HEK293 (cell line): ENCODE data around the gene CMBL.

Experiments used
- CTCF ChIA-PET: fragments of 350-600 bp; formaldehyde crosslinking; extraction: SDS; loops from one replicate; lab custom pipeline; 2021; ENCODE audit warnings: antibody characterized with exemption; lab: Yijun Ruan, JAX
- POLR2A ChIA-PET: fragments of 300-600 bp; formaldehyde crosslinking; extraction: SDS; loops from one replicate; lab custom pipeline; 2020; ENCODE audit warnings: antibody characterized with exemption, inconsistent platforms; lab: Yijun Ruan, JAX
- H3K27ac ChIP-seq: fragments of 200-500 bp; sonication (Bioruptor generic); 2 replicates; pipeline ENCODE4 v1.5.1; 2014; ENCODE audit warnings: low read depth, low read length, control low read depth, inconsistent platforms; ENCODE audit errors: extremely low read depth
- H3K36me3 ChIP-seq, 2 experiments: fragments of 200-500 bp in 1 of 2; sonication (Bioruptor generic) in 1 of 2; 1 replicate in 1 of 2; 2 replicates in 1 of 2; pipeline ENCODE4 v1.5.1; 2014 to 2017; ENCODE audit warnings: inconsistent platforms in 2 of 2, low read length in 2 of 2; ENCODE audit not compliant: control insufficient read depth in 2 of 2, insufficient read depth in 1 of 2
- H3K4me1 ChIP-seq: fragments of 200-500 bp; sonication (Bioruptor generic); 2 replicates; pipeline ENCODE4 v1.5.1; 2014; ENCODE audit warnings: mild to moderate bottlenecking, low read length, inconsistent platforms; ENCODE audit not compliant: control insufficient read depth, insufficient read depth
- H3K4me3 ChIP-seq: 2 replicates; pipeline ENCODE4 v1.5.1; 2011; ENCODE audit warnings: low read depth, mild to moderate bottlenecking, control low read depth, low read length, moderate library complexity
- H3K9me3 ChIP-seq: fragments of 200-500 bp; sonication (Bioruptor generic); 2 replicates; pipeline ENCODE4 v1.5.1; 2014; ENCODE audit warnings: low read depth, low read length, inconsistent platforms; ENCODE audit not compliant: control insufficient read depth, insufficient read depth
- GLIS1 ChIP-seq: fragments of 450-650 bp; formaldehyde crosslinking; IDR thresholded peaks from 2 replicates; pipeline ENCODE4 v1.5.1; 2016; ENCODE audit warnings: missing biosample characterization, missing genetic modification characterization
- GLIS2 ChIP-seq: fragments of 450-650 bp; formaldehyde crosslinking; IDR thresholded peaks from 2 replicates; pipeline ENCODE4 v1.5.1; 2016; ENCODE audit warnings: missing biosample characterization, missing genetic modification characterization
- KLF1 ChIP-seq: fragments of 450-650 bp; formaldehyde crosslinking; IDR thresholded peaks from 2 replicates; pipeline ENCODE4 v1.5.1; 2016; ENCODE audit warnings: missing biosample characterization, missing genetic modification characterization
- SCRT1 ChIP-seq: fragments of 450-650 bp; formaldehyde crosslinking; IDR thresholded peaks from 2 replicates; pipeline ENCODE4 v1.5.1; 2016; ENCODE audit warnings: missing biosample characterization, missing genetic modification characterization, borderline replicate concordance
- SCRT2 ChIP-seq: fragments of 450-650 bp; formaldehyde crosslinking; IDR thresholded peaks from 2 replicates; pipeline ENCODE4 v1.5.1; 2016; ENCODE audit warnings: missing biosample characterization, missing genetic modification characterization
- WT1 ChIP-seq: fragments of 450-650 bp; formaldehyde crosslinking; IDR thresholded peaks from 2 replicates; pipeline ENCODE4 v1.5.1; 2016; ENCODE audit warnings: missing biosample characterization, missing genetic modification characterization
- ZBTB20 ChIP-seq: fragments of 450-650 bp; formaldehyde crosslinking; IDR thresholded peaks from 2 replicates; pipeline ENCODE4 v1.5.1; 2016; ENCODE audit warnings: missing biosample characterization, missing genetic modification characterization
- ZNF138 ChIP-seq: fragments of 450-650 bp; formaldehyde crosslinking; IDR thresholded peaks from 2 replicates; pipeline ENCODE4 v1.5.1; 2016; ENCODE audit warnings: missing biosample characterization, missing genetic modification characterization, borderline replicate concordance
- ZNF169 ChIP-seq: fragments of 450-650 bp; formaldehyde crosslinking; IDR thresholded peaks from 2 replicates; pipeline ENCODE4 v1.5.1; 2016; ENCODE audit warnings: missing biosample characterization, missing genetic modification characterization
- ZNF202 ChIP-seq: fragments of 450-650 bp; formaldehyde crosslinking; IDR thresholded peaks from 2 replicates; pipeline ENCODE4 v1.5.1; 2016; ENCODE audit warnings: missing biosample characterization, missing genetic modification characterization, borderline replicate concordance
- ZNF239 ChIP-seq: fragments of 450-650 bp; formaldehyde crosslinking; IDR thresholded peaks from 2 replicates; pipeline ENCODE4 v1.5.1; 2016; ENCODE audit warnings: missing biosample characterization, missing genetic modification characterization
- ZNF366 ChIP-seq: fragments of 450-650 bp; formaldehyde crosslinking; conservative IDR thresholded peaks from 2 replicates; pipeline ENCODE4 v1.5.1; 2016; ENCODE audit warnings: missing biosample characterization, missing genetic modification characterization
- ZNF398 ChIP-seq: fragments of 450-650 bp; formaldehyde crosslinking; IDR thresholded peaks from 2 replicates; pipeline ENCODE4 v1.5.1; 2017; ENCODE audit warnings: missing biosample characterization, missing genetic modification characterization
- ZNF423 ChIP-seq: fragments of 450-650 bp; formaldehyde crosslinking; IDR thresholded peaks from 2 replicates; pipeline ENCODE4 v1.5.1; 2016; ENCODE audit warnings: missing biosample characterization, missing genetic modification characterization
- ZNF544 ChIP-seq: fragments of 450-650 bp; formaldehyde crosslinking; IDR thresholded peaks from 2 replicates; pipeline ENCODE4 v1.5.0; 2017; ENCODE audit warnings: missing biosample characterization, missing genetic modification characterization
- ZNF776 ChIP-seq: fragments of 450-650 bp; formaldehyde crosslinking; IDR thresholded peaks from 2 replicates; pipeline ENCODE4 v1.5.0; 2017; ENCODE audit warnings: missing biosample characterization, missing genetic modification characterization, borderline replicate concordance
- TF ChIP-seq, protein P1 (sequence below): fragments of 450-650 bp; formaldehyde crosslinking; IDR thresholded peaks from 2 replicates; pipeline ENCODE4 v1.5.1; 2016; ENCODE audit warnings: missing biosample characterization, missing genetic modification characterization

The CMBL gene

GRCh38 chr5:10308844-10309243 is 1.1 kb upstream of the CMBL start:
- CTCF ChIA-PET = no interaction called here
- Histone ChIP-seq H3K36me3 (no peaks in the 10 kb centered on the region), H3K9me3 (no peaks in the 10 kb centered on the region), H3K4me3 (no peak overlapping the region), H3K27ac (no peak overlapping the region), H3K4me1 (peaks cover 7% of the 10 kb centered on the region; the same call in 1 of the 2 replicates)
- POLR2A ChIA-PET = interaction anchor here (1.1 kb wide), 1 partner anchor 44 kb away, joined by 7 read pairs; the partner anchor contains the start of gene MARCHF6
- TF ChIP-seq ZNF776 (tag by site-specific recombination) (no peak), KLF1 (tag by site-specific recombination) (peak; percentile 44; the same call in 1 of the 2 replicates), ZNF423 (tag by site-specific recombination) (no peak), ZNF202 (no peak)

DNA sequence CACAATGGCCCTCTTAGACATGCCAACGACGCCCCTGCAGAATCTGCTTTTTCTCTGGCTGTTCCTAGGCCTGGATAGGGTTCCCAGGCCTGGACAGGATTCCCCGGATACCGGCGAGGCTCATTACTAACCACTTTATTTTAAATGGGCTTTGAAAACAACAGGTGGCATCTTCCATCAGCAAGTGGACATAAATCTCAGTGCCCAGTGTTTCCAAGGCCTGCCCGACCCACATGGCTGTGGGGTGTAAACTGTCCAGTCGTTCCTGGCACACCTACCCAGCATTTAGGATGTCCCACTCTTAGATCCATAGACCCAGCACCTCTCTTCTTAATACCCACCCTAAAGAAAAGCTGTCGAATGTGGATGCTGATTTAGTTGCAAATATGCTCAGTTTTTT is 896 bp downstream of the CMBL start:
- Histone ChIP-seq H3K9me3 (no peaks in the 10 kb centered on the region), H3K36me3 (no peaks in the 10 kb centered on the region), H3K4me1 (peaks cover 7% of the 10 kb centered on the region; the same call in 1 of the 2 replicates), H3K27ac (no peak overlapping the region; the same call in 1 of the 2 replicates), H3K4me3 (peak overlapping the region; percentile 62; the same call in 1 of the 2 replicates)
- ChIA-PET POLR2A (no interaction called here), CTCF (interaction anchor here (1.6 kb wide), 1 partner anchor 21 kb away, joined by 3 read pairs; no protein-coding TSS in a partner anchor)
- no peak for TF ChIP-seq ZNF544 (tag by site-specific recombination)
- TF ChIP-seq SCRT1 (tag by site-specific recombination) = peak; percentile 65; the same call in 1 of the 2 replicates
- TF ChIP-seq ZNF239 (tag by site-specific recombination) = no peak
- peak; percentile 81; the same call in 1 of the 2 replicates for TF ChIP-seq SCRT2

DNA sequence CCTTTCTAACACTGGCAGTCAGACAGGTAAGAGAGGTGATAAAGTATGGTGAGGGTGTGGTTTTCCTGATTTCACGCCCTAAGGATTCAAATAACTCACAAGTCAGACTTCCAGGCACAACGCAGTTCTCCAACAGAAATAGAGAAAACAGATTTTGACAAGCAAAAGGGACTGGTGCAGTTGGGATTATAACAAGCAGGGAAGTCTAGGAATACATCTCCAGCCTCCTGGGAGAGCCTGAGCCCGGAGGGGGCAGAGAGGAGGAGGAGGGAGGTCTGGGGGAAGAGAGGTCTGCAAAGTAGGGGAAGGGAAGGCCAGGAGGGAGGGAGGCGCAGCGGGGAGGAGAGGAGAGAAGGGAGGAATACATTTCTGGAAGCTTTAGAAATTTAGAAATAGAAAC is 1.6 kb downstream of the CMBL start:
- TF ChIP-seq ZNF169 = no peak
- peak; percentile 73 for TF ChIP-seq GLIS1 (tag by site-specific recombination)
- TF ChIP-seq WT1 = peak; percentile 52
- TF ChIP-seq ZNF138 (tag by site-specific recombination) = no peak
- peak; percentile 67 for TF ChIP-seq ZNF398 (tag by site-specific recombination)
- 0 out of 2 replicates have a peak, but pooled peaks have one; percentile 20 for TF ChIP-seq ZBTB20
- TF ChIP-seq, protein P1, sequence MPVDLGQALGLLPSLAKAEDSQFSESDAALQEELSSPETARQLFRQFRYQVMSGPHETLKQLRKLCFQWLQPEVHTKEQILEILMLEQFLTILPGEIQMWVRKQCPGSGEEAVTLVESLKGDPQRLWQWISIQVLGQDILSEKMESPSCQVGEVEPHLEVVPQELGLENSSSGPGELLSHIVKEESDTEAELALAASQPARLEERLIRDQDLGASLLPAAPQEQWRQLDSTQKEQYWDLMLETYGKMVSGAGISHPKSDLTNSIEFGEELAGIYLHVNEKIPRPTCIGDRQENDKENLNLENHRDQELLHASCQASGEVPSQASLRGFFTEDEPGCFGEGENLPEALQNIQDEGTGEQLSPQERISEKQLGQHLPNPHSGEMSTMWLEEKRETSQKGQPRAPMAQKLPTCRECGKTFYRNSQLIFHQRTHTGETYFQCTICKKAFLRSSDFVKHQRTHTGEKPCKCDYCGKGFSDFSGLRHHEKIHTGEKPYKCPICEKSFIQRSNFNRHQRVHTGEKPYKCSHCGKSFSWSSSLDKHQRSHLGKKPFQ (tag by site-specific recombination) = no peak
- TF ChIP-seq GLIS2 (tag by site-specific recombination) = peak; percentile 46; the same call in 1 of the 2 replicates
- TF ChIP-seq ZNF366 (tag by site-specific recombination) = peak; percentile 61
- ChIA-PET POLR2A (no interaction called here), CTCF (no interaction called here)
- Histone ChIP-seq H3K36me3 (no peaks in the 10 kb centered on the region), H3K4me3 (no peak overlapping the region), H3K9me3 (no peaks in the 10 kb centered on the region), H3K27ac (no peak overlapping the region), H3K4me1 (peaks cover 7% of the 10 kb centered on the region; the same call in 1 of the 2 replicates)
